ENCODE measurements around the gene CFAP210.

Gene CFAP210

GRCh38 chr2:169670215-169670651 lies 24.0 kb downstream of the CFAP210 start:
- no peak overlapping the region for H3K27ac Mint-ChIP-seq
- no peaks in the 10 kb centered on the region for H3K9me3 Mint-ChIP-seq
- DNase-seq, result no peak
- H3K27me3 Mint-ChIP-seq (ENCODE audit: low read depth, poor library complexity), result no peaks in the 10 kb centered on the region
- H3K36me3 Mint-ChIP-seq (ENCODE audit: low read depth), result no peaks in the 10 kb centered on the region
- H3K4me1 Mint-ChIP-seq, result no peaks in the 10 kb centered on the region
- no peak overlapping the region for H3K4me3 Mint-ChIP-seq
- TF ChIP-seq CTCF (IDR thresholded peaks at IDR 0.05), result no peak

GRCh38 chr2:169667583-169667982 lies 26.6 kb downstream of the CFAP210 start:
- H3K27ac Mint-ChIP-seq, result no peak overlapping the region
- no peaks in the 10 kb centered on the region for H3K9me3 Mint-ChIP-seq
- no peaks in the 10 kb centered on the region for H3K4me1 Mint-ChIP-seq
- H3K36me3 Mint-ChIP-seq (ENCODE audit: low read depth), result no peaks in the 10 kb centered on the region
- no peak overlapping the region for H3K4me3 Mint-ChIP-seq
- TF ChIP-seq CTCF (IDR thresholded peaks at IDR 0.05), result no peak
- H3K27me3 Mint-ChIP-seq (ENCODE audit: low read depth, poor library complexity), result no peaks in the 10 kb centered on the region
- DNase-seq, result no peak

- no peaks in the 10 kb centered on the region for H3K36me3 Mint-ChIP-seq (ENCODE audit: low read depth)
- H3K4me3 Mint-ChIP-seq, result no peak overlapping the region
- DNase-seq, result no peak
- TF ChIP-seq CTCF (IDR thresholded peaks at IDR 0.05), result no peak
- H3K4me1 Mint-ChIP-seq, result peaks cover 4% of the 10 kb centered on the region
- H3K27me3 Mint-ChIP-seq (ENCODE audit: low read depth, poor library complexity), result no peaks in the 10 kb centered on the region
- H3K9me3 Mint-ChIP-seq, result no peaks in the 10 kb centered on the region
- H3K27ac Mint-ChIP-seq, result peak overlapping the region; percentile 19
These were observed 29.0 kb downstream of the CFAP210 start for GRCh38 chr2:169664978-169665930.

- DNase-seq, result no peak
- H3K4me1 Mint-ChIP-seq, result peaks cover 4% of the 10 kb centered on the region
- peak overlapping the region; percentile 19 for H3K27ac Mint-ChIP-seq
- H3K36me3 Mint-ChIP-seq (ENCODE audit: low read depth), result no peaks in the 10 kb centered on the region
- H3K9me3 Mint-ChIP-seq, result no peaks in the 10 kb centered on the region
- H3K4me3 Mint-ChIP-seq, result no peak overlapping the region
- no peaks in the 10 kb centered on the region for H3K27me3 Mint-ChIP-seq (ENCODE audit: low read depth, poor library complexity)
- no peak for TF ChIP-seq CTCF (IDR thresholded peaks at IDR 0.05)
These were observed 29.6 kb downstream of the CFAP210 start for GRCh38 chr2:169664600-169664977.

GRCh38 chr2:169663247-169663646 lies 31.0 kb downstream of the CFAP210 start:
- Mint-ChIP-seq H3K4me3 (no peak overlapping the region), H3K4me1 (peaks cover 4% of the 10 kb centered on the region), H3K27ac (no peak overlapping the region), H3K27me3 (ENCODE audit: low read depth, poor library complexity) (no peaks in the 10 kb centered on the region), H3K36me3 (ENCODE audit: low read depth) (no peaks in the 10 kb centered on the region), H3K9me3 (no peaks in the 10 kb centered on the region)
- no peak for TF ChIP-seq CTCF (IDR thresholded peaks at IDR 0.05)
- no peak for DNase-seq

- TF ChIP-seq CTCF (IDR thresholded peaks at IDR 0.05), result no peak
- peaks cover 4% of the 10 kb centered on the region for H3K4me1 Mint-ChIP-seq
- H3K4me3 Mint-ChIP-seq, result no peak overlapping the region
- no peaks in the 10 kb centered on the region for H3K27me3 Mint-ChIP-seq (ENCODE audit: low read depth, poor library complexity)
- H3K9me3 Mint-ChIP-seq, result no peaks in the 10 kb centered on the region
- H3K27ac Mint-ChIP-seq, result no peak overlapping the region
- H3K36me3 Mint-ChIP-seq (ENCODE audit: low read depth), result no peaks in the 10 kb centered on the region
- no peak for DNase-seq
These were observed 31.5 kb downstream of the CFAP210 start for GRCh38 chr2:169662744-169663143.
